NOMO-1 (cell line): Measurements from ENCODE around the gene ZSCAN30.
A peak's percentile ranks its signal among the peaks of the same experiment; 100 is the strongest.
"Not testable (repeated sequence)": the region's sequence is repeated elsewhere in the genome, so short reads cannot be mapped to it uniquely, and the experiment has no call there.

ENCODE experiments used
- DNase-seq, 2 experiments: peaks; one replicate each; lab custom pipeline; 2025; ENCODE audit not compliant: unreplicated experiment in 2 of 2; lab: John Stamatoyannopoulos, UW

Gene ZSCAN30

GRCh38 chr18:35240664-35241447 lies 49.2 kb downstream of the ZSCAN30 start, which contains the start of gene ZNF397:
Gene ZNF397, plus strand, starts transcription at chr18:35241034. Its CDS starts 1,437 bp downstream, at chr18:35242471.
- peak; percentile 95 to 98 for DNase-seq

- DNase-seq, result no peak
Observed at GRCh38 chr18:35239314-35239713, 50.7 kb downstream of the ZSCAN30 start.

DNA sequence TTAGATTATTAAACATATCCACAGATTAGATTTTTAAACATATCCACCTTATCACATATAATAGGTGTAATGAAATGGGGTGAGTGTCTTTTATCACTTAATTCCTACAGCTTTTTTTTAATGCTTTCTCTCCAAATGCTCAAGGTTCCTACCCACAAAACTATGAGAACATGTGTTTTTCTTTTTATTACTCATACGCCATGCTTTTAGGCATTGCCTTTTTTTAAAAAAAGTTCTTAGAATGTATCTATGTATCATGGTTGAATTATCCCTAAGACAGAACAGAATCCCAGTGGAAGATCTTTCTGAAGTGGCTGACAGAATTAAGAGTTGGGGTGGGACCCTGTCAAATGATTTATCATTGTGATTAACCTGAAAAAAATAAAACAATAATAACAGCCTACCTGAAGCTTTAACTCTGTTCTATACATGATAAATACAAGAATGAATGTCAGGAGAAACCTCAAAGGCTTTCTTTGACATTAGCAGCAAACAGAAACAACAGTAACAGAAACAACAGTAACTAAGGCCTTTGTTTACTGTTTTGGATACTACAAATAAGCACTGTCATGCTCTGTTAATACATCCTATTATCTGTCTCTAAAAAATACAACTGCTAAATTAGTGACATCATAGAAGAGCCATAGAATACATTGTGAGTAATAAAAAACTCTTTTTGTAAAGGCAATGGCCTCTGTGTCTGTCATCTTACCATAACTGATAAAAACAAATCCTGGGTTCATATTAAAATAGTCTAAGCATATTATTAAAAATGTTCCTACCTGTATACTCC lies 53.3 kb downstream of the ZSCAN30 start:
- DNase-seq, result no peak

DNA sequence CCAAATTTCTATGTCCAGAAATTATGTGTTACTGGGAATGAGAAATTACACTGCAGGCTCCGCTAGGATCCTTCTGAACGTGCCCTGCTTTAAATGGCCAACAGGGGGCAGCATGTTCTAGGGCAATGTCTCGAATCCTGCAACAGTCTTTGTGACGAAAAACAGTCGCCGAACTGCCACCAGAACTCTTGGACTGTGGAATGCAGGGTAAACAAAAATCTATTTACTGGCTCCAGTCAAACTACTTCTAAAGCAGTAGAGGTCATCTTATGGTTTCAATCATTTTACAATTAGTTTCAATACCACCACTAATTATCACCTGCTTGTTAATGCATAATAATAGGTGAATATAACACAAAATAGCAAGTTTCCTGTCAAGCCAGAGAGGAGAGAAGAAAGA lies 59.0 kb downstream of the ZSCAN30 start:
- DNase-seq, result peak; percentile 67 to 78

- DNase-seq, result no peak
Observed at GRCh38 chr18:35227254-35227653, 62.8 kb downstream of the ZSCAN30 start.

DNA sequence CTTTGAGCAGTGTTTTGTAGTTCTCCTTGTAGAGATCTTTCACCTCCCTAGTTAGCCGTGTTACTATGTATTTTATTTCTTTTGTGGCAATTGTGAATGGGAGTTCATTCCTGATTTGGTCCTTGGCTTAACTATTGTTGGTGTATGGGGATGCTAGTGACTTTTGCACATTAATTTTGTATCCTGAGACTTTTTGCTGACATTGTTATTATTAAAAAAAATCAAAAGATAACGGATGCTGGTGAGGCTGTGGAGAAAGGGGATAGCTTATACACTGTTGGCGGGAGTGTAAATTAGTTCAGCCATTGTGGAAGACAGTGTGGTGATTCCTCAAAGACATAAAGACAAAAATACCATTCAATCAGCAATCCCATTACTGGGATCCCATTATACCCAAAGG lies 66.2 kb downstream of the ZSCAN30 start:
- no peak for DNase-seq

DNA sequence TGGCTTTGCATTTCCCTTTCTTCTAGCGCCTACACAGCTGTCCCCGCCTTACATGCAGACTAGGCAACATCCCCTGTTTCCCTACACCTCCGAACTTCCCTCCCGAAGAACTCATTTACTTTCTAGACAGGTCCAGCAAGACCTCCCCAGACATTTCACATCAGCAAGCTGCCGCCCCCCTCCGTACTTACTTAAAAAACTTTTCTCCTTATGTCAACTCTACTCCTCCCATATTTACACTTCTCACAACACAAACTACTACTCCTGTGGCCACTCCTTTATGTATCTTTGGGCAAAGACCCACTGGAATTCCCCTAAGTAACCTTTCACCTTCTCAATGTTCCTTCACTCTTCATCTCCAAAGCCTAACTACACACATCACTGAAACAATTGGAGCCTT lies 69.6 kb downstream of the ZSCAN30 start:
- no peak for DNase-seq

DNA sequence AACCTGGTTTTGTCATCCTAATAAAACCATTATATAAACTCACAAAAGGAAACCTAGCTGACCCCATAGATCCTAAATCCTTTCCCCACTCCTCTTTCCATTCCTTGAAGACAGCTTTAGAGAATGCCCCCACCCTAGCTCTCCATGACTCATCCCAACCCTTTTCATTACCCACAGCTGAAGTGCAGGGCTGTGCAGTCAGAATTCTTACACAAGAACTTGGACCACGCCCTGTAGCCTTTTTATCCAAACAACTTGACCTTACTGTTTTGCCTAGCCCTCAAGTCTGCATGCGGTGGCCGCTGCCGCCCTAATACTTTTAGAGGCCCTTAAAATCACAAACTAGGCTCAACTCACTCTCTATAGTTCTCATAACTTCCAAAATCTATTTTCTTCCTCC lies 70.7 kb downstream of the ZSCAN30 start:
- DNase-seq, result peak in 1 of 2 experiments; percentile 1

GRCh38 chr18:35216611-35217010 lies 73.4 kb downstream of the ZSCAN30 start:
- not testable (repeated sequence) for DNase-seq

DNA sequence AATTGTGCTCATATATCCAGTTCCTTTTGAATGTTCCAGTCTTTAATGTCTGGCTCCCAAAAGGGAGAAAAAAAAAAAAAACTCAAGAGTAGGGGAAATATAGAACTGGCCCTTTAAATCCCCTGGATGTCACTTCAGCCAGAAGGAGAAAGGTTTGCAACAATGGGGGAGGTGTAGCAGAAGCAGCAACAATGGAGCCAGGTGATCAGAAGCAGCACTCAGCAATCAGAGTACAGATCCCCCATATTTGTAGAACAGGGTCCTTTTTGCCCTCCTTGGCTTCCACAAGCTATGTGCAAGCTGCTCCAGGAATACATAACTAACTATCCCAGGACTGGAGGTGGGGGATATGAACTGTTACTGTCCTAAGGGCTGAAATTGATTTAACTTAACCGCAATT lies 75.0 kb downstream of the ZSCAN30 start:
- no peak for DNase-seq

DNA sequence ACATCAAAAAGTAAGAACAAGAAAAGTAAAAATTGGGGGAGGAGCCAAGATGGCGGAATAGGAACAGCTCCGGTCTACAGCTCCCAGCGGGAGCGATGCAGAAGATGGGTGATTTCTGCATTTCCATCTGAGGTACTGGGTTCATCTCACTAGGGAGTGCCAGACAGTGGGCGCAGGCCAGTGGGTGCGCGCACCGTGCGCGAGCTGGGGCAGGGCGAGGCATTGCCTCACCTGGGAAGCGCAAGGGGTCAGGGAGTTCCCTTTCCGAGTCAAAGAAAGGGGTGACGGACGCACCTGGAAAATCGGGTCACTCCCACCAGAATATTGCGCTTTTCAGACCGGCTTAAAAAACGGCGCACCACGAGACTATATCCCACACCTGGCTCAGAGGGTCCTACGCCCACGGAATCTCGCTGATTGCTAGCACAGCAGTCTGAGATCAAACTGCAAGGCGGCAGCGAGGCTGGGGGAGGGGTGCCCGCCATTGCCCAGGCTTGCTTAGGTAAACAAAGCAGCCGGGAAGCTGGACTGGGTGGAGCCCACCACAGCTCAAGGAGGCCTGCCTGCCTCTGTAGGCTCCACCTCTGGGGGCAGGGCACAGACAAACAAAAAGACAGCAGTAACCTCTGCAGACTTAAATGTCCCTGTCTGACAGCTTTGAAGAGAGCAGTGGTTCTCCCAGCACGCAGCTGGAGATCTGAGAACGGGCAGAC lies 84.1 kb downstream of the ZSCAN30 start:
- not testable (repeated sequence) for DNase-seq

- no peak for DNase-seq
Observed at GRCh38 chr18:35205199-35205712, 84.8 kb downstream of the ZSCAN30 start.

DNA sequence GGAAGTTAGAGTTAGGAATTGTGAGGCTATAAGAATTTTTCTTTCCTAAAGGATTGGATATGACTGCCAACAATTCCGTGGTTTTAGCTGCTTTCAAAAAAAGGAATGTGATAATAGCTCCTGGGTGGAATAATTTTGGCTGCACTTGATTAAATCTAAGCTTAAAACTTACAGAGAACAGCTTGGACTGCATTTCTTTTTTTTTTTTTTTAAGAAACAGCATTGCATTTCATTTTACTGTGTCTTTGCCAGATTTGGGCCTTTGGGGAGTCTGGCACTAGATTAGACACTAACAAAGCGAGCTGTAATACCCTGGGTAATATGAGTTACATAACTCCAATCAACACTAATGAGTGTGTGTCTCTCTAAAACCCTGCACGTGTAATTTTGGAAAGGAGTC lies 87.0 kb downstream of the ZSCAN30 start:
- DNase-seq, result no peak

- DNase-seq, result no peak
Observed at GRCh38 chr18:35201256-35201931, 88.6 kb downstream of the ZSCAN30 start.
